ENCODE data around the gene ATPAF2. TPM values are rescaled to one million over a fixed set of nuclear protein-coding genes. Genes with fewer than 3 reads are reported as not detected.
A peak's percentile ranks its signal among the peaks of the same experiment; 100 is the strongest.

ATPAF2 gene
- total and polyA plus RNA-seq, 4 donors: 7.1 to 19.9 (median 17.4) TPM

DNA sequence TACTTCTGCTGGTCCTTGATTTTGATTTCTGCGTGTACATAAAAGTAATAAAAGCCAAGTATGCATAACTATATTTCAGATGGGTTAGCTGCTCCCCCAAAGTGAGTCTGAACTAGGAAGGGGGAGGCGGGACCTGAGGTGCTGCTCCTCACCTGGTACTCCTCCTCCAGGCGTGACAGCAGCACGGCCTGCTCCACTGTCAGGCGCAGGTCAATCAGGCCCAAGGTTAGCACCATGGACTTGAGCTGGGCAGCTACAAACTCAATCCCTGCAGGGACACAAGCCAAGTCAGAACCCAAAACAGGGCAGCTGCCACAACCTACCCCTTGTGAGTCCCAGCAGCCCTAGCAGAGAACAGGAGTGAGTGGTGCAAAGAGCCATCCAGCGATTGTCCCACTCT lies 18.0 kb downstream of the ATPAF2 start:
- peaks cover 0 to 1% of the 10 kb centered on the region in 2 donors for H3K36me3 ChIP-seq (ENCODE audit: control insufficient read depth in 1 of 2, insufficient read depth in 2 of 2, low read length in 1 of 2)
- whole genome bisulfite sequencing, 2 donors: 97 to 98% methylated on average over 6 of the region's 6 CpGs
- intact Hi-C loops (cut with DNase I): no loop called here

DNA sequence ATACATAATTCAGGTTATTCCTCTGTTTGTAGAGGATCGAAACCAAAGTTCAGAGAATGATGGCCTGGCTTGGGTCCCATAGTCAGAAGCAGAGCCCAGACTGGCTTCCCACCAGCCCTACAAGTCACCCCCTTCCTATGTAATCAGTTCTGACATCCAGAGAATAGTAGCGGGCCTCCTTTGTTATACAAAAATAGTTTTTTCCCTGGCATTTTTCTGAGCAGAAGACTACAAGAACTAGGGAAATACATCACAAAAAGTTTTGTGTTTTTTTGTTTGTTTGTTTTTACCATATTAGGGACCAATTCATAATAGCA lies 19.2 kb downstream of the ATPAF2 start:
- intact Hi-C loops (cut with DNase I): no loop called here
- no peaks in the 10 kb centered on the region for H3K9me3 ChIP-seq (ENCODE audit: control insufficient read depth, low read length)
- no peak for DNase-seq
- no peak overlapping the region for H3K4me3 ChIP-seq (ENCODE audit: low read length in 2 of 2)
- whole genome bisulfite sequencing, 2 donors: 72 to 81% methylated on average over 2 of the region's 2 CpGs
- no peaks in the 10 kb centered on the region for H3K27me3 ChIP-seq (ENCODE audit: control insufficient read depth in 1 of 2, insufficient read depth in 2 of 2, low read length in 1 of 2)
- ATAC-seq (ENCODE audit: low FRiP score): no peak
- H3K27ac ChIP-seq (ENCODE audit: low read depth in 1 of 2, low read length in 2 of 2): no peak overlapping the region
- H3K4me1 ChIP-seq (ENCODE audit: control insufficient read depth in 1 of 2, insufficient read depth in 2 of 2, low read length in 2 of 2): no peaks in the 10 kb centered on the region
- peaks cover 0 to 1% of the 10 kb centered on the region in 2 donors for H3K36me3 ChIP-seq (ENCODE audit: control insufficient read depth in 1 of 2, insufficient read depth in 2 of 2, low read length in 1 of 2)

More for the DNA sequence above, 18.0 kb downstream of the ATPAF2 start:
- Histone ChIP-seq H3K27me3 (ENCODE audit: control insufficient read depth in 1 of 2, insufficient read depth in 2 of 2, low read length in 1 of 2) (no peaks in the 10 kb centered on the region), H3K4me3 (ENCODE audit: low read length in 2 of 2) (no peak overlapping the region), H3K4me1 (ENCODE audit: control insufficient read depth in 1 of 2, insufficient read depth in 2 of 2, low read length in 2 of 2) (no peaks in the 10 kb centered on the region), H3K9me3 (ENCODE audit: control insufficient read depth, low read length) (no peaks in the 10 kb centered on the region), H3K27ac (ENCODE audit: low read depth in 1 of 2, low read length in 2 of 2) (no peak overlapping the region)
- no peak for DNase-seq
- ATAC-seq (ENCODE audit: low FRiP score): no peak

DNA sequence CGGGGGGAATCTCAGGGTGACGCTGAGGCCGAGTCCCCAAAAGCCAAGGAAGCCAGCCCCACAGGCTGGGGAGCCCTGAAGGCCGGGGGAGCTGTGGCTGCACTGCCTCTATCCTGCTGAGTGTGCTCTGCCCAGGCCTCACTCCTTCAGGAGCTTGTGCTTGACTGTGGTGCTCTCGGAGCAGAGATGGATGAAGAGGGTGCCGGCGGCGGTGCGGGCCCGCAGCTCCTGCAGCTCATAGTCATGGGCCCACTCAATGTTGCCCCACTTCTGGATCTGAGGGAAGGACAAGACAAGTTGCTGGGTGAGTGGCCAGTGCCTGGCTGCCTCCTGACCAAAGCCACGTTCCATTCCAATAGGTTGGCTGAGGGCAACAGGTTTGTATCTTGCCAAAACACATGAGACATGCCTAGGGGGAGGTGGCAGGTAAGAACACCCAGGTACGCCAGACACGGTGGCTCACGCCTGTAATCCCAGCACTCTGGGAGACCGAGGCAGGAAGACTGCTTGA lies 20.5 kb downstream of the ATPAF2 start:
- H3K9me3 ChIP-seq (ENCODE audit: control insufficient read depth, low read length): no peaks in the 10 kb centered on the region
- no peak overlapping the region for H3K27ac ChIP-seq (ENCODE audit: low read depth in 1 of 2, low read length in 2 of 2)
- ATAC-seq (ENCODE audit: low FRiP score) (no peak), DNase-seq (no peak)
- no peak overlapping the region for H3K4me3 ChIP-seq (ENCODE audit: low read length in 2 of 2)
- WGBS, 2 donors: 96 to 97% methylated on average over 15 of the region's 15 CpGs
- no peaks in the 10 kb centered on the region for H3K27me3 ChIP-seq (ENCODE audit: control insufficient read depth in 1 of 2, insufficient read depth in 2 of 2, low read length in 1 of 2)
- intact Hi-C loops (cut with DNase I): no loop called here
- peaks cover 0 to 1% of the 10 kb centered on the region in 2 donors for H3K36me3 ChIP-seq (ENCODE audit: control insufficient read depth in 1 of 2, insufficient read depth in 2 of 2, low read length in 1 of 2)
- no peaks in the 10 kb centered on the region for H3K4me1 ChIP-seq (ENCODE audit: control insufficient read depth in 1 of 2, insufficient read depth in 2 of 2, low read length in 2 of 2)

DNA sequence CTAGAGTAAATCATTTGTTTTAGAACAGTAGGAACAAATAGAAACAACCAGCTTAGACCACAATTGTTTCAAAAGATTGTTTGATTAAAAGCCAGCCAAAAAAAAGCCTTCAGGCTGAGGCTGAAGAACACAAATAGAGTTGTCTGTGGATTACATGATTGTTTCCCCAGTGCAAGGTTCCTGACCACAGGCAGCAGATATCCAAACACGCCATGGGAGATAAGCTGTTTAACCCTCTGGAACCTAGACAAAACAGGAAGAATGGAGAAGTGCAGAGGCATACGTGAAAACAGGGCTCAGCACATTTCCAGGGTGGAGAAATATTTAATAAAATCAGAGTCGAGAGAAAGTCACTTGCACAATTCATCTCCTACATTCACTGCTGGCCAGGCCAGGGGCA lies 21.0 kb downstream of the ATPAF2 start:
- intact Hi-C loops (cut with DNase I): no loop called here
- Histone ChIP-seq H3K4me1 (ENCODE audit: control insufficient read depth in 1 of 2, insufficient read depth in 2 of 2, low read length in 2 of 2) (no peaks in the 10 kb centered on the region), H3K36me3 (ENCODE audit: control insufficient read depth in 1 of 2, insufficient read depth in 2 of 2, low read length in 1 of 2) (peaks cover 0 to 1% of the 10 kb centered on the region in 2 donors), H3K9me3 (ENCODE audit: control insufficient read depth, low read length) (no peaks in the 10 kb centered on the region), H3K27ac (ENCODE audit: low read depth in 1 of 2, low read length in 2 of 2) (no peak overlapping the region), H3K4me3 (ENCODE audit: low read length in 2 of 2) (no peak overlapping the region), H3K27me3 (ENCODE audit: control insufficient read depth in 1 of 2, insufficient read depth in 2 of 2, low read length in 1 of 2) (no peaks in the 10 kb centered on the region)
- no peak for ATAC-seq (ENCODE audit: low FRiP score)
- no peak for DNase-seq
- WGBS, 2 donors: 71 to 76% methylated on average over 3 of the region's 3 CpGs

DNA sequence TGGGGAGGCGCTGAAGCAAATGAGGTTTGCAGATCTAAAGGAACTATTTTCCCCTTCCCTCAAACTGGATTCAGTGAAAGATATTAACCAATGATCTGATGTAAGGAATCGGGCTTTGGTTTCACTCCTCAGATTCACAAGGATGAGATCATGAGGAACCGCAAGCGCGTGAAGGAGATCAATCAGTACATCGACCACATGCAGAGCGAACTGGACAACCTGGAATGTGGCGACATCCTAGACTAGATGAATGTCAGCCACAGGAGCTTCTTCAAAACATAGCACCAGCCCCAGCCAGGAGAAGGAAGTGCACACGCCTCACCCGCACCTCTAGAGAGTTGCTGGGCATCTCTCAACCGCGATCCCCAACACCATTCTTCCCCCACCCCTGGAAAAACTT lies 22.5 kb downstream of the ATPAF2 start:
- H3K4me1 ChIP-seq (ENCODE audit: control insufficient read depth in 1 of 2, insufficient read depth in 2 of 2, low read length in 2 of 2): no peaks in the 10 kb centered on the region
- no peak overlapping the region for H3K27ac ChIP-seq (ENCODE audit: low read depth in 1 of 2, low read length in 2 of 2)
- peak; percentile 10 for ATAC-seq (ENCODE audit: low FRiP score)
- H3K27me3 ChIP-seq (ENCODE audit: control insufficient read depth in 1 of 2, insufficient read depth in 2 of 2, low read length in 1 of 2): no peaks in the 10 kb centered on the region
- no peaks in the 10 kb centered on the region for H3K9me3 ChIP-seq (ENCODE audit: control insufficient read depth, low read length)
- 95 to 98% methylated on average over 12 of the region's 12 CpGs for WGBS, 2 donors
- peaks cover 0 to 1% of the 10 kb centered on the region in 2 donors for H3K36me3 ChIP-seq (ENCODE audit: control insufficient read depth in 1 of 2, insufficient read depth in 2 of 2, low read length in 1 of 2)
- no peak for DNase-seq
- intact Hi-C loops (cut with DNase I): no loop called here
- no peak overlapping the region for H3K4me3 ChIP-seq (ENCODE audit: low read length in 2 of 2)

DNA sequence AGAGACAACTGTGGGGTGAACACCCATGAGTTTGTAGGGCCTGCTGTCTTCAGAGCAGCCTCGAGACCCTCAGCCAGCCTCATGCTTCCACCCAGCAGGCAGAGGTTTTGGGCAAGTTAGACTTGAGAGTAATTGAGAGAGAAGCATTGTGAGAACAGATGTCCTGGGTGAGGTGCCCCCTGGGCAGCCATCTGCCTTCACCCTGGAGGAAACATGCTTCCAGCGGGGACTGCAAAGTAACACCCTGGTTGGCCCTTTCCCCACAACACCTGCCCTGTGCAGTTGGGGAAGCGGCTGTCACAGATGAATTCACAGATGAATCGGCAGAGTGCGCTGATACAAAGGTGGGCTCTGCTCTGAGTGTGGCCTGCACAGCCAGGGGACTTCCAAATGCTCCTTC lies 23.4 kb downstream of the ATPAF2 start:
- 96 to 97% methylated on average over 5 of the region's 5 CpGs for WGBS, 2 donors

DNA sequence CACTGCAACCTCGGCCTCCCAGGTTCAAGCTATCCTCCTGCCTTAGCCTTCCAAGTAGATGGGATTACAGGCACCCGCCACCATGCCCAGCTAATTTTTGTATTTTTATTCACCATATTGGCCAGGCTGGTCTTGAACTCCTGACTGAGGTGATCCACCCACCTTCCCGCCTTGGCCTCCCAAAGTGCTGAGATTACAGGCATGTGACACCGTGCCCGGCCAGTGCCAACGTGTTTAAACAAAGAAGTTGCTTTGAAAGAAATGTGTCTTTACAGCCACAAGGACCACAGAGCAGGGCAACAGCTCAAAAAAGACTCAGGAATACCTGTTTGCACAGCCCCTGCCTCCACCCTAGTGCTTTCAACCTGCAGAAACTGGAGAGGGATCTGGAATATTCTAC lies 25.0 kb downstream of the ATPAF2 start:
- Histone ChIP-seq H3K27ac (ENCODE audit: low read depth in 1 of 2, low read length in 2 of 2) (no peak overlapping the region), H3K9me3 (ENCODE audit: control insufficient read depth, low read length) (no peaks in the 10 kb centered on the region), H3K27me3 (ENCODE audit: control insufficient read depth in 1 of 2, insufficient read depth in 2 of 2, low read length in 1 of 2) (no peaks in the 10 kb centered on the region), H3K4me1 (ENCODE audit: control insufficient read depth in 1 of 2, insufficient read depth in 2 of 2, low read length in 2 of 2) (no peaks in the 10 kb centered on the region), H3K36me3 (ENCODE audit: control insufficient read depth in 1 of 2, insufficient read depth in 2 of 2, low read length in 1 of 2) (peaks cover 0 to 1% of the 10 kb centered on the region in 2 donors), H3K4me3 (ENCODE audit: low read length in 2 of 2) (no peak overlapping the region)
- DNase-seq (no peak), ATAC-seq (ENCODE audit: low FRiP score) (no peak)
- WGBS, 2 donors: 96 to 98% methylated on average over 6 of the region's 6 CpGs
- intact Hi-C loops (cut with DNase I): no loop called here

More for the DNA sequence above, 23.4 kb downstream of the ATPAF2 start:
- DNase-seq (no peak), ATAC-seq (ENCODE audit: low FRiP score) (no peak)
- Histone ChIP-seq H3K4me1 (ENCODE audit: control insufficient read depth in 1 of 2, insufficient read depth in 2 of 2, low read length in 2 of 2) (no peaks in the 10 kb centered on the region), H3K4me3 (ENCODE audit: low read length in 2 of 2) (no peak overlapping the region), H3K9me3 (ENCODE audit: control insufficient read depth, low read length) (no peaks in the 10 kb centered on the region), H3K27me3 (ENCODE audit: control insufficient read depth in 1 of 2, insufficient read depth in 2 of 2, low read length in 1 of 2) (no peaks in the 10 kb centered on the region), H3K27ac (ENCODE audit: low read depth in 1 of 2, low read length in 2 of 2) (no peak overlapping the region), H3K36me3 (ENCODE audit: control insufficient read depth in 1 of 2, insufficient read depth in 2 of 2, low read length in 1 of 2) (peaks cover 0 to 1% of the 10 kb centered on the region in 2 donors)
- intact Hi-C loops (cut with DNase I): no loop called here

DNA sequence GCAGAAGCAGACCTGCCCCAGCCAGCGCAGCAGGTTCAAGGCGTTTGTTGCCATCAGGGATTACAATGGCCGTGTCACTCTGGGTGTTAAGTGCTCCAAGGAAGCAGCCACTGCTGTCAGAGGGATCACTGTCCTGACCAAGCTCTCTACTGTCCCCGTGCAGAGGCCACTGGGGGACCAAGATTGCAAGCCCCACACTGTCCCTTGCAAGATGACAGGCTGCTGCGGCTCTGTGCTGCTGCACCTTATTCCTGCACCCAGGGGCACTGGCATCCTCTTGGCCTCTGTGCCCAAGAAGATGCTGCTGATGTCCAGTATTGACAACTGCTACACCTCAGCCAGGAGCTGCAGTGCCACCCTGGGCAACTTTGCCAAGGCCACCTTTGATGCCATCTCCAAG lies 27.7 kb downstream of the ATPAF2 start:
- Histone ChIP-seq H3K4me1 (ENCODE audit: control insufficient read depth in 1 of 2, insufficient read depth in 2 of 2, low read length in 2 of 2) (no peaks in the 10 kb centered on the region), H3K9me3 (ENCODE audit: control insufficient read depth, low read length) (no peaks in the 10 kb centered on the region), H3K36me3 (ENCODE audit: control insufficient read depth in 1 of 2, insufficient read depth in 2 of 2, low read length in 1 of 2) (peaks cover 0 to 1% of the 10 kb centered on the region in 2 donors), H3K4me3 (ENCODE audit: low read length in 2 of 2) (no peak overlapping the region), H3K27me3 (ENCODE audit: control insufficient read depth in 1 of 2, insufficient read depth in 2 of 2, low read length in 1 of 2) (no peaks in the 10 kb centered on the region), H3K27ac (ENCODE audit: low read depth in 1 of 2, low read length in 2 of 2) (no peak overlapping the region)
- no peak for DNase-seq
- ATAC-seq (ENCODE audit: low FRiP score): no peak
- 95 to 97% methylated on average over 5 of the region's 5 CpGs for whole genome bisulfite sequencing, 2 donors
- intact Hi-C loops (cut with DNase I): no loop called here

DNA sequence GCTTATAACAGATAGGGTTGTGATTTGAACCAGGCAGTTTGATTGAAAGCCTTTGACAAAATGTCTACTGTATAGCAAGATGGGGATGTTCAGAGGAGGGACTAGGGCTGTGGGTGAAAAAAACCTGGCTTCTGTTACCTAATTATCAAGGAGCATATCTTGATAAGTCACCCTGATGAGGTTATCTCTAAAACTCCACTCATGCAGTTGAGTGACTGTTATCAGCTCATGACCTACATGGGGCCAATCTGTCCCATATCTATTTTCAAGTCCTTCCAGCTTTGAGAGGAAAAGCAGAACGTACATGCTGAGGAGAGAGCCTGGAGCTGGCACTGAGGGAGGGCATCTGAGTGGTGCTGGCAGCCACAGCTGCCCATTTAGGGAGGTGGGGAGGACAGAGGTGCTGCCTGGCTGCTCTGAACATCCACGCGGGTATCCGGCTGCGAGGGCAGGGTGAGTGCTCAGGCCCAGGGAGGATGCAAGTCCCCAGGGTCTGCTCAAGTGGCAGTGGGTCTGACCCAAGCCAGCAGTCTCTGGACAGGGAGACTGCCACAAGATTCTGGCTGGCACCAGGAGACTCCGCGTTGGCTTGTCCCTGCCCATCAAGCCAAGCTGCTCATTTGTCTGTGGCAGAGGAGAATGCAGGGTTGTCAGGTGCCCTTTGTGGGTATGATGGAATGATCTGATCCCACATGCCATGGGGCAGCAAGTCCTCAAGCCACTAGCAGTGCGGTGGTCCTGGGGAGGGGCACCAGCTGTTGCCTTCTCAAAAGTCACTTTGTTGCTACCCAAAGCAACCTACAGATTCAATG lies 29.2 kb downstream of the ATPAF2 start:
- Histone ChIP-seq H3K9me3 (ENCODE audit: control insufficient read depth, low read length) (no peaks in the 10 kb centered on the region), H3K27ac (ENCODE audit: low read depth in 1 of 2, low read length in 2 of 2) (no peak overlapping the region), H3K4me1 (ENCODE audit: control insufficient read depth in 1 of 2, insufficient read depth in 2 of 2, low read length in 2 of 2) (no peaks in the 10 kb centered on the region), H3K36me3 (ENCODE audit: control insufficient read depth in 1 of 2, insufficient read depth in 2 of 2, low read length in 1 of 2) (no peaks in the 10 kb centered on the region), H3K27me3 (ENCODE audit: control insufficient read depth in 1 of 2, insufficient read depth in 2 of 2, low read length in 1 of 2) (no peaks in the 10 kb centered on the region), H3K4me3 (ENCODE audit: low read length in 2 of 2) (no peak overlapping the region)
- intact Hi-C loops (cut with DNase I): no loop called here
- DNase-seq (no peak), ATAC-seq (ENCODE audit: low FRiP score) (no peak)
- 74 to 83% methylated on average over 8 of the region's 8 CpGs for WGBS, 2 donors

All from aorta (tissue), 5 donors.